GM23248 (cell line): Measurements from ENCODE around the gene CFC1.
"Not testable (repeated sequence)": the region's sequence is repeated elsewhere in the genome, so short reads cannot be mapped to it uniquely, and the experiment has no call there.

Source experiments
- EZH2 ChIP-seq: fragments of 200-600 bp; sonication (generic); IDR thresholded peaks from 2 replicates; pipeline ENCODE4 v1.6.1; 2018; ENCODE audit warnings: antibody characterized with exemption, mild to moderate bottlenecking; ENCODE audit not compliant: insufficient read depth, poor library complexity, severe bottlenecking
- EZH2phosphoT487 ChIP-seq: fragments of 200-600 bp; sonication (generic); IDR thresholded peaks from 2 replicates; pipeline ENCODE4 v1.6.1; 2018; ENCODE audit warnings: antibody characterized with exemption, moderate library complexity, mild to moderate bottlenecking, low read depth; ENCODE audit not compliant: insufficient read depth

- TF ChIP-seq EZH2phosphoT487, EZH2: not testable (repeated sequence)
Measured at GRCh38 chr2:130598463-130598862, 912 bp downstream of the CFC1 start.
